Left ventricle myocardium inferior (tissue), 1 donor: ENCODE measurements around the gene SLC25A21. TPM values are rescaled to one million over a fixed set of nuclear protein-coding genes. Genes with fewer than 3 reads are reported as not detected.

Experiments
- DNase-seq: peaks from one replicate; pipeline ENCODE4 v3.0.0-alpha.2; 2020
- H3K27ac ChIP-seq: fragments of 200-600 bp; replicated peaks from 2 replicates; pipeline ENCODE4 v1.8.0; 2021
- H3K27me3 ChIP-seq: fragments of 200-600 bp; 2 replicates; pipeline ENCODE4 v1.8.0; 2021; ENCODE audit warnings: low read depth
- H3K36me3 ChIP-seq: fragments of 200-600 bp; 2 replicates; pipeline ENCODE4 v1.8.0; 2021
- H3K4me1 ChIP-seq: fragments of 200-600 bp; 2 replicates; pipeline ENCODE4 v1.8.0; 2021
- H3K4me3 ChIP-seq: fragments of 200-600 bp; 2 replicates; pipeline ENCODE4 v1.8.0; 2021; ENCODE audit warnings: mild to moderate bottlenecking, moderate library complexity
- H3K9me3 ChIP-seq: fragments of 200-600 bp; replicated peaks from 2 replicates; pipeline ENCODE4 v1.8.0; 2021
- CTCF ChIP-seq: fragments of 200-600 bp; IDR thresholded peaks from 2 replicates; pipeline ENCODE4 v1.8.0; 2021; ENCODE audit warnings: antibody characterized with exemption, mild to moderate bottlenecking, borderline replicate concordance
- intact Hi-C: fragments of 100-400 bp; cut with micrococcal nuclease; formaldehyde crosslinking; loops from one replicate; pipeline ENCODE4 v1.11.0; 2022
- total RNA-seq: library from RNA; stranded (reverse); fragmentation: NEBNext Ultra II Directional; extraction: Animal tissue kit (Norgen Biotek cat#: 25700); gene quantifications from one replicate; pipeline ENCODE4 v1.2.1, GENCODE V29; 2021
- donor health status: DM: no; HTN: yes; CAD: no; lungs with severe emphysema.

SLC25A21 gene
- total RNA-seq, 1 donor from 2014 or later, result 0.77 TPM

DNA sequence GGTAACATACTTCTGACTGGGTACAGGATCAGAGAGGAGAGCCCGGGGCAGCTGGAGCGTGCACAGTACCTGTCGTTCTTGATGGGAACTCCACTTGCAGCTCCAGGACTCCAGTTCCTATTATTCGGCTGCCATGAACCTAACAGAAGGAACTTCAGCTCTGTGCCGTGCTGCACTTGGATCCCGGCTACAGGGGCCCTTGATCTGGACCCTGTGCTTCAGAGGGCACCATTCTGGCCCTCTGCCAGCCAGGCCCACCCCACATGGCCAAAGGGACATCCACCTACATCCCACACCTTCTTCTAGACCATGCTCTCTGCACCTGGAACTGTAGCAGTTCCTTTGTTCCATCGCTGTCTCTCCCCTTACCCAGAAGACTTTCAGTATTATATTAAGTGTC, 452.6 kb downstream of the SLC25A21 start:
- H3K27ac ChIP-seq, result no peak overlapping the region
- peaks cover 25% of the 10 kb centered on the region for H3K27me3 ChIP-seq
- no peak for DNase-seq
- TF ChIP-seq CTCF, result no peak
- no peaks in the 10 kb centered on the region for H3K9me3 ChIP-seq
- intact Hi-C loops, result no loop called here
- no peaks in the 10 kb centered on the region for H3K4me1 ChIP-seq
- H3K36me3 ChIP-seq, result no peaks in the 10 kb centered on the region
- H3K4me3 ChIP-seq, result no peak overlapping the region

GRCh38 chr14:36718216-36718615, 454.2 kb downstream of the SLC25A21 start:
- peaks cover 20% of the 10 kb centered on the region for H3K27me3 ChIP-seq
- TF ChIP-seq CTCF, result no peak
- no peaks in the 10 kb centered on the region for H3K4me1 ChIP-seq
- H3K27ac ChIP-seq, result no peak overlapping the region
- intact Hi-C loops, result no loop called here
- no peaks in the 10 kb centered on the region for H3K36me3 ChIP-seq
- no peak for DNase-seq
- no peak overlapping the region for H3K4me3 ChIP-seq
- no peaks in the 10 kb centered on the region for H3K9me3 ChIP-seq

DNA sequence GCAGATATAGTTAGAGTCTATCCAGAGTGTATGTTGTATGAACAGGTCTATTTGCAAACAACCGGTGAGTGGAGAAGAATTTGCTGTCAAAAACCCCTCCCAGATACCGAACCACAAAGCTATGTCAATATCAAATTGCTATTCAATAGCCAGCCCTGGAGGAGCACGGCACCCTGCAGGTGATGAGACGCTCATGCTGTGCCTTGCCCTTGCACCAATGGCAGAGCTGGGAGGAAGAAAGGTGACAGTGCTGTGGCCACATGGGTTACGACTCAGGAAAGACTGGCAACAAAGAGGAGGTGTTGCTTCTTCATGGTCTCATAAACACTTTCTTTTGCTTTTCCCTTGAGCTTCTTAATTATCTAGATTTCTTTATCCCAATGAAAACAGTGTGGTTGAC, 455.0 kb downstream of the SLC25A21 start:
- no peak for DNase-seq
- Histone ChIP-seq H3K27ac (no peak overlapping the region), H3K9me3 (no peaks in the 10 kb centered on the region), H3K4me3 (no peak overlapping the region), H3K36me3 (no peaks in the 10 kb centered on the region), H3K4me1 (no peaks in the 10 kb centered on the region), H3K27me3 (peaks cover 20% of the 10 kb centered on the region)
- no peak for TF ChIP-seq CTCF
- intact Hi-C loops, result no loop called here

DNA sequence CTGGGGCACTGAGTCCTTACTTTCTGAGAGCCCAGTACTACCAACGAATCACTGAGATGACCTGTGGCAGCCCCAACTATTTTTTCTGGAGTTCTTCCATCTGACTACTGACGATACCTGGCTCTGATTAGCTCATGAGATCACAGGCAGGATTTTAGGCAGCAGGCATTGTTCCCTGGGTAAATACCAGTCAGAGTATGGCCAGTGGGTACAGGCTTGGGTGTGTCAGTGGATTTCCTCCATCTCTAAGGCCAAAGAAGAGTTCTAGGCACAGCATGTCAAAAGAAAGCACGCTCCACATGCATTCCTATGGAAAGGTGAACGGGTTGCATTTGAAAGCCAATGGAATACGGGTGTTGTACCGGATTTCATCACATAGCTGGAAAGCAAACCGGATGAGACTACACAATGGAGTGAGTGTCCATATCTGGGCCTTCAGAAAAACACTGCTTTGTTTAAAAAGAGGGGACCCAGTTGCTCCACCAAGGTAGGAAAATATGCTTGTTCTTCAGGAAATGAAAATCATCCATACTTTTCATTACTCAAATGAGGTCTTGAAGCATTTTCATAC, 455.7 kb downstream of the SLC25A21 start:
- intact Hi-C loops, result no loop called here

GRCh38 chr14:36713960-36714703, 458.3 kb downstream of the SLC25A21 start:
- intact Hi-C loops, result no loop called here
- peaks cover 6% of the 10 kb centered on the region for H3K27me3 ChIP-seq

More for the DNA sequence above, 455.7 kb downstream of the SLC25A21 start:
- TF ChIP-seq CTCF, result no peak
- Histone ChIP-seq H3K9me3 (no peaks in the 10 kb centered on the region), H3K4me1 (no peaks in the 10 kb centered on the region), H3K4me3 (no peak overlapping the region), H3K27ac (no peak overlapping the region), H3K27me3 (peaks cover 20% of the 10 kb centered on the region), H3K36me3 (no peaks in the 10 kb centered on the region)
- no peak for DNase-seq

More at GRCh38 chr14:36713960-36714703, 458.3 kb downstream of the SLC25A21 start:
- H3K9me3 ChIP-seq, result no peaks in the 10 kb centered on the region
- no peak overlapping the region for H3K27ac ChIP-seq
- H3K36me3 ChIP-seq, result no peaks in the 10 kb centered on the region
- no peak for DNase-seq
- TF ChIP-seq CTCF, result no peak
- H3K4me1 ChIP-seq, result no peaks in the 10 kb centered on the region
- H3K4me3 ChIP-seq, result no peak overlapping the region
